Activated CD4-positive, CD25-positive, alpha-beta regulatory T cell treated with anti-CD3 and anti-CD28 coated beads, Interleukin-2, amount 50 U/mL, for 16 hours (primary cell): ENCODE measurements around the gene TPGS2.
A peak's percentile ranks its signal among the peaks of the same experiment; 100 is the strongest.
"Not testable (repeated sequence)": the region's sequence is repeated elsewhere in the genome, so short reads cannot be mapped to it uniquely, and the experiment has no call there.

ENCODE experiments used
- DNase-seq: peaks from one replicate; pipeline ENCODE4 v3.0.0-alpha.2; 2020; ENCODE audit warnings: low read depth, low spot score

TPGS2 gene, protein sequence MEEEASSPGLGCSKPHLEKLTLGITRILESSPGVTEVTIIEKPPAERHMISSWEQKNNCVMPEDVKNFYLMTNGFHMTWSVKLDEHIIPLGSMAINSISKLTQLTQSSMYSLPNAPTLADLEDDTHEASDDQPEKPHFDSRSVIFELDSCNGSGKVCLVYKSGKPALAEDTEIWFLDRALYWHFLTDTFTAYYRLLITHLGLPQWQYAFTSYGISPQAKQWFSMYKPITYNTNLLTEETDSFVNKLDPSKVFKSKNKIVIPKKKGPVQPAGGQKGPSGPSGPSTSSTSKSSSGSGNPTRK

DNA sequence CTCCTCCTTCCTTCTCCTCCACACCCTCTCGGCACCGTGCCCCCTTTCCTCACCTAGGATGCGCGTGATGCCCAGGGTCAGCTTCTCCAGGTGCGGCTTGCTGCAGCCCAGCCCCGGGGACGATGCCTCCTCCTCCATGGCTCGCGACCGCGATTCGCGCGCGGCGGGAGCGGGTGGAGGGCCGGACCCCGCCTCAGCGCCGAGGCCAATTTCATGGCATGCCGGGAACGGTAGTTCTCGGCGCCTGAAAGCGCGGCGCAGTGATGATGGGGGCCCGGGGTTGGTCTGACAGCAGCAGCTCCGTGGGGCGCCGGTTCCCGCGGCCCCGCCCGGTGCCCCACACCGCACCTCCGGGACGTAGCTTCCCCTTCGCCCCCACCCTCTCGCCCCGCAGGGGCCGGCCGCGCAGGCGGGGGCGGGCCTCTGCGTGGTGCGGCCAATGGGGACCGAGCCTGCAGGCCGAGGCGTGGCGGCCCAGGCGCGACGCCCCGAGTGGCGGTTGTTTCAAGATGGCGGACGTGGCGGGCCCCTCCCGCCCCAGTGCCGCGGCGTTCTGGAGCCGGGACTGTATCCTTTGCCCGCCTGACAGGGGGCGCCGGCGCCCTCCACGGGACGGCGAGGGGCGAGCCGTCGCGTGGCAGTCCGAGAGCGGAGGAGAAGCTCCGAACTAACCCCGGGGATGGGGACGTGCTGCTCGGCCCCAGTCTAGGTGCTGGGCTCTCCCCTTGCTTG is at the start of gene TPGS2, which contains the start of gene KIAA1328:
TSS of gene TPGS2 (minus strand) at position 373 of the 732 bp plus-strand sequence. CDS start at position 138, 235 bp downstream.
TSS of gene KIAA1328 (plus strand) at position 498 of the 732 bp plus-strand sequence. CDS start at position 510, 12 bp downstream.
- peak; percentile 77 for DNase-seq

DNA sequence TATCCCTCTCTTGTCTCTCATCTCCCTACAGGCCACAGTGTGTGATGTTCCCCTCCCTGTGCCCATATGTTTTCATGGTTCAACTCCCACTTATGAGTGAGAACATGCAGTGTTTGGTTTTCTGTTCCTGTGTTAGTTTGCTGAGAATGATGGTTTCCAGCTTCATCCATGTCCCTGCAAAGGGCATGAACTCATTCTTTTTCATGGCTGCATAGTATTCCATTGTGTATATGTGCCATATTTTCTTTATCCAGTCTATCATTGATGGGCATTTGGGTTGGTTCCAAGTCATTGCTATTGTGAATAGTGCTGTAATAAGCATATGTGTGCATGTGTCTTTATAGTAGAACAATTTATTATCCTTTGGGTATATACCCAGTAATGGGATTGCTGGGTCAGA is 45.0 kb upstream of the TPGS2 start:
- DNase-seq = not testable (repeated sequence)

DNA sequence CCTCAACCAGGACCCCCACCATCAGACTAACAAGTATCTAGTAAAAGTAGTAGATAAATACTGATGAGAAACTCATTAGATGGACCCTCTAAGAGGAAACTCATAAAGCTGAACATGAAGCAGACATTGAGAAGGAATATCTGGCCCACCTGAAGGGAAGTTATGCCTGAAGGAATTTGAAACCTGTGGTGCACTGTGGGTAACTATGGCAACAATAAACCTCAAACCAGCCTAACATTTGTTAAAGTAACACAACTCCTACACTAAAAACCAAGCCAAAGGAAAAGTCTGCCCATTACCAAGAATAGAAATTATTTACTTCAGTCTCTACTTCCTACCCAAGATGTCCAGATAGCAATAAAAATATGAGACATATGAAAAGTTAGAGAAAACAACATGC is 43.5 kb upstream of the TPGS2 start:
- no peak for DNase-seq

- no peak for DNase-seq
Observed at GRCh38 chr18:36871801-36872200, 43.0 kb upstream of the TPGS2 start.

DNA sequence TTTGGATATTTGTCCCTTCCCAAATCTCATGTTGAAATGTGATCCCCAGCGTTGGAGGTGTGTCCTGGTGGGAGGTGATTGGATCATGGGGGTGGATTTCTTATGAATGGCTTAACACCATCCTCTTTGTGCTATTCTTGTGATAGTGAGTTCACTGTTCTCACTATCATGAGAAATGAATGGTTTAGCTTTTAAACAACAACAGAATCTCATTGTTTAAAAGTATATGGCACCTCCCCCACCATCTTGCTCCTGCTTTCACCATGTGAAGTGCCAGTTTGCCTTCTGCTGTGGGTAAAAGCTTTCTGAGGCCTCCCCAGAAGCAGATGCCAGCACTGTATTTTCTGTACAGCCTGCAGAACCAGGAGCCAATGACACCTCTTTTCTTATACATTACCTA is 38.3 kb upstream of the TPGS2 start:
- no peak for DNase-seq

DNA sequence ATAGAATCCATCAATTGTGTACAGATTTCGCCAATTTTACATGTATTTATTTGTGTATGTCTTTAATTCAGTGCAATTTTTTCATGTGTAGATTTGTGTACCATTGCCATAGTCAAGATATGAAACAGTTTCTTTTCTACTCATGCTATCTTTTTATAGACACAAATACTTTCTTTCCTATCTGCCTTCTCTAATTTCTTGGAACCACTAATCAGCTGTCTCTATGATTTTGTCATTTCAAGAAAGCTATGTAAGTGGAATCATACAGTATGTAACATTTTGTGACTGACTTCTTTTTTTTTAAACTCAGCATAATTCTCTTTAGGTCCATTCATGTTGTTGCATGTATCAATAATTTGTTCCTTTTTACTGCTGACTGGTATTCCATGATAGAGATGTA is 33.4 kb upstream of the TPGS2 start:
- no peak for DNase-seq

DNA sequence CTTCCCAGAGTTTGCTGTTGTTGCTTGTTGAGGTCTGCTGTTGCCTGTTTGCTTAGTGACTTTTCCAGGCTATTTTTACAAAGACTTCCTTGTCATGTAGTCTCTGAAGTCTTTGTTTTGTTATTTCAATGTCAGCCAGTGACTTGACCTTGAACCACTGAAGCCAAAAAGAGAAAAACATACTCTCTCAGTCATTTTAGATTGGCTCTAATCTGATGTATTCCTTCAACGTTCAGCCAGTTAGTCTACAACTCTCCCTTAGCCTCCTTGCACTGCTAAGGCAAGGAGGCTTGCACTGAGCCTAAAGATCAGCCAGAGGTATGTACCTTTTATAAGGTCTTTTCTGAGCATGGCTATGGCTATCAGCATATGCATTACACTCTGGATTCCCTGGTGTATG is 28.0 kb upstream of the TPGS2 start:
- DNase-seq = no peak

GRCh38 chr18:36851202-36851590 is 22.4 kb upstream of the TPGS2 start:
- no peak for DNase-seq

- no peak for DNase-seq
Observed at GRCh38 chr18:36850527-36851201, 21.9 kb upstream of the TPGS2 start.

GRCh38 chr18:36849288-36850006 is 20.6 kb upstream of the TPGS2 start:
- DNase-seq = no peak

DNA sequence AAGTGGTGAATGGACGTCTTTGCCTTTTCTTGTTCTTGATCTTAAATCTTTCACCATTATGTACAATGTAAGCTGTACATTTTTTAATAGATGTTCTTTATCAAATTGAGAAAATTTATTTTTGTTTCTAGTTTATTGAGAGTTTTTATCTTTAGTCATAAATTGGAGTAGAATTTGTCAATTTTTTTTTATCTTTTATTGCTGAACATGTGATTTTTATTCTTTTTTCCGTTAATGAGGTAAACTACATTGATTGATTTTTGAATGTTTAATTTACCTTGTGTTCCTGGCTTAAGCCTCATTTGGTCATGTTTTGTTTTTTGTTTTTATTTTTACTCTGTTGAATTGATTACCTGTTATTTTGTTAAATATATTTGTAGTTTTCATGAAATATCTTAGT is 19.8 kb upstream of the TPGS2 start:
- DNase-seq = no peak

GRCh38 chr18:36843784-36844183 is 15.0 kb upstream of the TPGS2 start:
- DNase-seq = no peak

DNA sequence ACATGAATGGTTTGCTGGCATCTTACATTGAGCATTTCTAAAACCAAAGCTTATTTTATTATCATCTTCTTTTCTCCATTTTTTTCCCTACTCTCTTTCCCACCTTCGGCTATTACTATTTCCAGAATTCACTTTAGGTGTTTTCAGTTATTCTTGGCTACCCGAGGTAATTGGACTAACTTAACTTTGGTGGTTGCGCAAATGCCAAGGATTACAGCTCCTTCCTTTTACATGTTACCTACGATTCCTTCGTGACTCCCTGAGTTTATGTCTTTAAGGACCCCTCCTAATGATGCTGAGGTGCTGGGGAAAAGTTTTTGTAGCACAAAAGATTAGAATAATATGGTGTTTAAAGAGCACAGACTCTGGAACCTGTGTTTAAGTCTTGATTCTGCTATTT is 14.4 kb upstream of the TPGS2 start:
- no peak for DNase-seq

GRCh38 chr18:36839835-36840234 is 11.0 kb upstream of the TPGS2 start:
- DNase-seq = no peak

GRCh38 chr18:36835927-36836326 is 7.1 kb upstream of the TPGS2 start:
- no peak for DNase-seq

DNA sequence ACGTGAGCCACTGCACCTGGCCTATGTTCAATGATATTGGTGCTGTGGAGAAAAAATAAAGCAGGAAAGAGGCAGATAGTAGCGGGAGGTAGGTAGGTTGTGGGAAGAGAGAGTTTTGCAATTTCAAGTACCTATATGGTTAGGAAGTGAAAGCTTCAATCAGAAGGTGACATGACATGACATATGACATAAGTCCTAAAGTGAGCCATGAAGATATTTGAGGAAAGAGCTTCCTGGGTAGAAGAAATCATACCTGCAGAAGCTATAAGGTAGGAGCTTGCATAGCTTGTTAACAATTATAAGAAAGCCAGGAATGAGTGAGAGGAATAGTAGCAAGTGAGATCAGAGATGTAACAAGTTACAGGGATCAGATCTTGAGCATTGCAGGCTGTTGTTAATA is 4.3 kb upstream of the TPGS2 start:
- DNase-seq = no peak

DNA sequence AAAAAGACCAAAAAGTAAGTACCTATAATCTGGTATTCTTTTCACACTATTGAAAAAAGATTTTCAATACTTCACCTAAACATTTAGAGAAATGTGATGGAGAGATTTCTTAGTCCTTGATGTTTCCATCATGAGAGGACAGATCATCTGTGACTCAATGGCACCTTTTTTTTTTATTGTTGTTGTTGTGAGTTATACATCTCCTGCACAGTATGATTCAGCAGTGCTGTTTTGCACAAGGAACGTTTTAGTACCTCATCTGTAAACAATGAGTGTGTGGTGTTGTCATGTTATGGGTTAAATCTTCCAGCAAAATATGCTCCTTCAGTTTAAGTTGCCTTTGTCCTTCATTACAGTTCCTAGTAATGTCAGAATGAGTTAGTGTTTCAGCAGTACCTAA is 2.3 kb upstream of the TPGS2 start:
- DNase-seq = no peak

GRCh38 chr18:36830158-36830495 is 1.3 kb upstream of the TPGS2 start:
- DNase-seq = no peak

- DNase-seq = no peak
Observed at GRCh38 chr18:36829362-36830157, 758 bp upstream of the TPGS2 start.

GRCh38 chr18:36828157-36828629 is 609 bp downstream of the TPGS2 start:
- no peak for DNase-seq

DNA sequence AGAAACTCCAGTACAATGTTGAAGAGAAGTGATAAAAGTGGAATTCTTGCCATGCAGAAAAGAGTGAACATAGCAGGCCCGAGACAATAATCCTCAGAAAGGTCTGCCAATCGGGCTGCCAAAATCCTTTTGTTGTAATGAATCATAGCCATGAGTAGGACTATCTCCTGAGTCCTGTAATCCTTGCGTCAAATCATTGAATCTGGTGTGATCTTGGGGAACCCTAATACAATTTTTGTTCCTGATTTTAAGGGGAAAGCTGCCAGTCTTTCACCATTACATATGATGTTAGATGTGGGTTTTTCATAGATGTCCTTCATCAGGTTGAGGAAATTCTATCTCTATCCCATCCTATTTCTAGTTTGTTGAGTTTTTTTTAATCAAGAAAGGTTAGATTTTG is 2.2 kb downstream of the TPGS2 start:
- no peak for DNase-seq
